H1 (cell line): ENCODE data around the gene KRT80. TPM values are rescaled to one million over a fixed set of nuclear protein-coding genes. Genes with fewer than 3 reads are reported as not detected.

Experiments
- CTCF ChIA-PET: fragments of 300-600 bp; sonication (Branson Sonifier 250); formaldehyde crosslinking; loops from one replicate; lab custom pipeline; 2021; ENCODE audit not compliant: partially characterized antibody; lab: Charles Lee
- POLR2A ChIA-PET: fragments of 300-600 bp; sonication (Branson Sonifier 250); formaldehyde crosslinking; loops from one replicate; lab custom pipeline; 2021; ENCODE audit warnings: inconsistent platforms; ENCODE audit not compliant: partially characterized antibody; lab: Charles Lee
- DNase-seq, 2 experiments: peaks; one replicate each; pipeline versions ENCODE4 v3.0.0 to v3.0.0-alpha.2; 2010 to 2022; ENCODE audit warnings: low spot score in 2 of 2, low read depth in 1 of 2, mixed read lengths in 1 of 2
- FAIRE-seq: peaks from 2 replicates; lab custom pipeline; 2011; peaks lifted over from hg19 to GRCh38; lab: Jason Lieb, UNC
- H2AFZ ChIP-seq: 2 replicates; pipeline ENCODE4 v1.8.1; 2012; ENCODE audit warnings: low read length, inconsistent platforms
- H2AK5ac ChIP-seq: 2 replicates; pipeline ENCODE4 v1.6.1; 2013; ENCODE audit warnings: low read depth, low read length
- H2BK120ac ChIP-seq: replicated peaks from 2 replicates; pipeline ENCODE3; 2013; ENCODE audit warnings: low read depth, low read length, inconsistent platforms
- H2BK12ac ChIP-seq: 2 replicates; pipeline ENCODE4 v1.6.1; 2013; ENCODE audit warnings: low read depth, low read length
- H2BK15ac ChIP-seq: 2 replicates; pipeline ENCODE4 v1.6.1; 2013; ENCODE audit warnings: low read length
- H2BK20ac ChIP-seq: 2 replicates; pipeline ENCODE4 v1.6.1; 2013; ENCODE audit warnings: low read length
- H2BK5ac ChIP-seq: 2 replicates; pipeline ENCODE4 v1.6.1; 2013; ENCODE audit warnings: low read depth, low read length
- H3K14ac ChIP-seq: 2 replicates; pipeline ENCODE4 v1.6.1; 2013; ENCODE audit warnings: inconsistent platforms; ENCODE audit not compliant: insufficient read length
- H3K18ac ChIP-seq: 2 replicates; pipeline ENCODE4 v1.6.1; 2013; ENCODE audit warnings: low read length; ENCODE audit errors: extremely low read depth
- H3K23ac ChIP-seq: 2 replicates; pipeline ENCODE4 v1.6.1; 2013; ENCODE audit warnings: inconsistent platforms; ENCODE audit not compliant: insufficient read length
- H3K23me2 ChIP-seq: 2 replicates; pipeline ENCODE4 v1.6.1; 2013; ENCODE audit warnings: low read depth, low read length
- H3K27ac ChIP-seq: 2 replicates; pipeline ENCODE4 v1.6.1; 2011; ENCODE audit warnings: low read depth, low read length, inconsistent platforms
- H3K27me3 ChIP-seq, 4 experiments: replicated peaks in 1 of 4; 1 replicate in 1 of 4; 2 replicates in 3 of 4; pipeline versions ENCODE4 v1.6.1 to v1.8.1; 2011 to 2013; ENCODE audit warnings: low read length in 3 of 4, mild to moderate bottlenecking in 3 of 4, inconsistent platforms in 2 of 4, mixed read lengths in 2 of 4, moderate library complexity in 1 of 4; ENCODE audit not compliant: control insufficient read depth in 3 of 4, insufficient read depth in 3 of 4; ENCODE audit errors: extremely low read depth in 1 of 4
- H3K36me3 ChIP-seq, 4 experiments: 2 replicates each; pipeline versions ENCODE4 v1.6.1 to v1.8.1; 2011 to 2013; ENCODE audit warnings: mild to moderate bottlenecking in 4 of 4, low read length in 3 of 4, moderate library complexity in 2 of 4, control low read depth in 1 of 4, inconsistent platforms in 1 of 4; ENCODE audit not compliant: insufficient read depth in 4 of 4, control insufficient read depth in 2 of 4
- H3K4ac ChIP-seq: replicated peaks from 2 replicates; pipeline ENCODE3; 2013; ENCODE audit warnings: low read length, low read depth, mixed read lengths, inconsistent platforms; ENCODE audit not compliant: insufficient read length
- H3K4me1 ChIP-seq, 4 experiments: replicated peaks in 1 of 4; 1 replicate in 1 of 4; 2 replicates in 3 of 4; pipeline versions ENCODE4 v1.6.1 to v1.8.1; 2011 to 2013; ENCODE audit warnings: low read length in 3 of 4, inconsistent platforms in 2 of 4, mixed read lengths in 1 of 4; ENCODE audit not compliant: insufficient read depth in 4 of 4, control insufficient read depth in 3 of 4
- H3K4me2 ChIP-seq, 2 experiments: 2 replicates each; pipeline versions ENCODE4 v1.6.1 to v1.8.1; 2011 to 2013; ENCODE audit warnings: low read depth in 2 of 2, low read length in 2 of 2, control low read depth in 1 of 2, inconsistent platforms in 1 of 2, mild to moderate bottlenecking in 1 of 2; ENCODE audit not compliant: insufficient read depth in 1 of 2
- H3K4me3 ChIP-seq, 4 experiments: fragments of 200-600, 300-600 bp in 1 of 4; sonication (generic), shearing (Covaris generic), sonication (Bioruptor Twin) in 1 of 4; 2 replicates each; pipeline versions ENCODE4 v1.5.1 to v1.8.1; 2011 to 2016; ENCODE audit warnings: low read length in 4 of 4, low read depth in 3 of 4, control low read depth in 2 of 4, inconsistent platforms in 2 of 4, mild to moderate bottlenecking in 2 of 4, mixed read lengths in 1 of 4, moderate library complexity in 1 of 4; ENCODE audit not compliant: insufficient read depth in 2 of 4; ENCODE audit errors: extremely low read depth in 1 of 4
- H3K56ac ChIP-seq: replicated peaks from 2 replicates; pipeline ENCODE3; 2013; ENCODE audit warnings: low read depth, mild to moderate bottlenecking, mixed read lengths, low read length, inconsistent platforms; ENCODE audit not compliant: insufficient read length
- H3K79me1 ChIP-seq: 2 replicates; pipeline ENCODE4 v1.6.1; 2013; ENCODE audit warnings: low read depth, low read length, control low read depth
- H3K79me2 ChIP-seq, 2 experiments: 2 replicates each; pipeline versions ENCODE4 v1.6.1 to v1.8.1; 2012 to 2013; ENCODE audit warnings: low read length in 2 of 2, mild to moderate bottlenecking in 2 of 2, inconsistent platforms in 1 of 2; ENCODE audit not compliant: insufficient read depth in 2 of 2, control insufficient read depth in 1 of 2
- H3K9ac ChIP-seq, 4 experiments: replicated peaks in 1 of 4; 1 replicate in 1 of 4; 2 replicates in 3 of 4; pipeline versions ENCODE4 v1.6.1 to v1.8.1; 2011 to 2013; ENCODE audit warnings: low read depth in 3 of 4, low read length in 3 of 4, control low read depth in 2 of 4, mild to moderate bottlenecking in 2 of 4, moderate library complexity in 2 of 4, inconsistent platforms in 1 of 4; ENCODE audit errors: extremely low read depth in 1 of 4
- H3K9me3 ChIP-seq, 2 experiments: 2 replicates each; pipeline versions ENCODE4 v1.6.1 to v1.8.1; 2012 to 2013; ENCODE audit warnings: mild to moderate bottlenecking in 2 of 2, moderate library complexity in 2 of 2, control low read depth in 1 of 2, inconsistent platforms in 1 of 2, low read depth in 1 of 2, low read length in 1 of 2, mixed read lengths in 1 of 2; ENCODE audit not compliant: insufficient read depth in 2 of 2
- H4K20me1 ChIP-seq, 2 experiments: replicated peaks in 1 of 2; 2 replicates each; pipeline versions ENCODE3 to v1.8.1; 2011 to 2013; ENCODE audit warnings: inconsistent platforms in 2 of 2, low read length in 2 of 2, mild to moderate bottlenecking in 1 of 2; ENCODE audit not compliant: insufficient read depth in 2 of 2, control insufficient read depth in 1 of 2
- H4K5ac ChIP-seq: 2 replicates; pipeline ENCODE4 v1.6.1; 2013; ENCODE audit warnings: low read length, low read depth, mixed read lengths, inconsistent platforms; ENCODE audit not compliant: insufficient read length
- H4K8ac ChIP-seq: 2 replicates; pipeline ENCODE4 v1.8.0; 2013; ENCODE audit warnings: mild to moderate bottlenecking, moderate library complexity, low read length, inconsistent platforms; ENCODE audit not compliant: insufficient read depth; ENCODE audit errors: extremely low read depth
- H4K91ac ChIP-seq: replicated peaks from 2 replicates; pipeline ENCODE3; 2013; ENCODE audit warnings: low read length, mixed read lengths, inconsistent platforms; ENCODE audit not compliant: insufficient read length
- RAD21 ChIP-seq, 2 experiments: IDR thresholded peaks in 1 of 2; conservative IDR thresholded peaks in 1 of 2; 2 replicates each; pipeline ENCODE4 v1.6.1; 2011; ENCODE audit warnings: low read depth in 2 of 2, low read length in 2 of 2, improper control_type of control experiment in 1 of 2, inconsistent platforms in 1 of 2, mild to moderate bottlenecking in 1 of 2, moderate library complexity in 1 of 2
- WGBS, 2 experiments: shearing (Covaris generic) in 1 of 2; methylation state at CpG; one replicate each; pipeline versions ENCODE4 v1.1.6 to v1.1.7; 2013 to 2015; ENCODE audit warnings: low lambda C conversion rate in 2 of 2, mixed read lengths in 2 of 2, inconsistent platforms in 1 of 2, low coverage in 1 of 2, missing lambda C conversion rate in 1 of 2; ENCODE audit not compliant: insufficient replicate concordance in 2 of 2, insufficient coverage in 1 of 2, insufficient read length in 1 of 2; ENCODE audit errors: extremely low coverage in 1 of 2, missing lambda C conversion rate in 1 of 2; 5-methylcytosine and 5-hydroxymethylcytosine counted together
- polyA plus RNA-seq, 7 experiments: library from polyadenylated mRNA; depleted of rRNA in 3 of 7; stranded (reverse) in 5 of 7; unstranded in 2 of 7; fragments of >200 nt in 5 of 7; fragments of 200-250 nt in 2 of 7; gene quantifications; 1 replicate in 5 of 7; 2 replicates in 1 of 7; 4 replicates in 1 of 7; pipeline versions ENCODE4 v1.2.1 to v1.2.3, GENCODE V29; 2011 to 2013; ENCODE audit warnings: missing spikeins in 2 of 7, mixed read lengths in 2 of 7
- total RNA-seq: library from RNA; stranded (reverse); fragmentation: NEBNext Ultra II Directional; extraction: Animal tissue kit (Norgen Biotek cat#: 25700); gene quantifications from 2 replicates; pipeline ENCODE4 v1.2.1, GENCODE V29; 2021
- TF ChIP-seq, protein P1 (sequence below), 3 experiments: IDR thresholded peaks; 1 replicate in 2 of 3; 2 replicates in 1 of 3; pipeline versions ENCODE4 v1.5.1 to v1.6.1; 2011; ENCODE audit warnings: low read length in 3 of 3, mild to moderate bottlenecking in 3 of 3, inconsistent platforms in 2 of 3, low read depth in 1 of 3, moderate library complexity in 1 of 3; ENCODE audit not compliant: insufficient read depth in 1 of 3; ENCODE audit errors: control extremely low read depth in 1 of 3
- TF ChIP-seq, protein P2 (sequence below): IDR thresholded peaks from 2 replicates; pipeline ENCODE4 v1.6.1; 2012; ENCODE audit warnings: inconsistent platforms

KRT80 gene
- total and polyA plus RNA-seq, 2 of the 8 experiments (the other 6 are each of a cell fraction or from before 2014, with no cell fraction given): 0.05 TPM; not detected in 1

DNA sequence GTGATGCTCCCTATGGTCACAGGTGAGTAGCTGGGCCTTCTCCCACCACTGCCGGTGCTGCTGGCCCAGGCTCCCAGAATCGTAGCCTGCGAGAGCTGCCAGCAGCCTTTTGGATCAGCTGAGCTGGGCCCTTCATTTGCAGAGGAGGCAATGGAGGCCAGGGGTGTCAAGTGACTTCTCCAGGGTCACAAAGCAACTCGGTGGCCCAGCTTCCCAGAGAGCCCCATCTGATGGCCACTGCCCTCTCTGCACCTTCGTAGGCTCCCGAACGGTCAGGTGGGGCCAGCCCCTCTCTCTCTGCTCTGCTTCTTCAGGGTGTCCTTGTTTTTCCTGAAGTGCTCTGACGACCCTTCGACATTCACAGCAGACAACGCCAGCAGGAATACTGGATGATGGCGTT, 4.6 kb downstream of the KRT80 start:
- ChIA-PET CTCF (interaction anchor here (0.6 to 9.4 kb wide), 12 partner anchors 10 to 1333 kb away, joined by 3 to 86 read pairs (median 4); no protein-coding TSS in a partner anchor), POLR2A (interaction anchor here (1.1 kb wide), 1 partner anchor 9 kb away, joined by 3 read pairs; no protein-coding TSS in a partner anchor)
- Histone ChIP-seq H3K18ac (no peak overlapping the region), H3K79me1 (no peaks in the 10 kb centered on the region), H3K14ac (no peak overlapping the region), H3K9ac (no peak overlapping the region), H2BK120ac (no peak overlapping the region), H3K36me3 (no peaks in the 10 kb centered on the region), H2BK12ac (0 out of 2 replicates have a peak overlapping the region, but pooled peaks have one; percentile 9), H4K91ac (peak overlapping the region; percentile 17), H2BK15ac (no peak overlapping the region), H3K23ac (no peak overlapping the region), H4K8ac (peak overlapping the region; percentile 51; the same call in 1 of the 2 replicates), H2AFZ (no peak overlapping the region), H3K4me2 (no peak overlapping the region), H3K9me3 (no peaks in the 10 kb centered on the region), H3K23me2 (no peaks in the 10 kb centered on the region), H2BK20ac (no peak overlapping the region), H3K27me3 (no peaks in the 10 kb centered on the region; a peak in 1 of 7 replicates), H2AK5ac (no peak overlapping the region), H4K20me1 (no peaks in the 10 kb centered on the region), H3K56ac (no peak overlapping the region), H3K4me1 (peaks cover 0 to 23% (median 19%) of the 10 kb centered on the region in 4 experiments; a peak in 5 of 7 replicates), H2BK5ac (0 out of 2 replicates have a peak overlapping the region, but pooled peaks have one; percentile 0), H3K4me3 (no peak overlapping the region), H3K27ac (no peak overlapping the region), H3K79me2 (no peaks in the 10 kb centered on the region), H3K4ac (no peak overlapping the region), H4K5ac (no peak overlapping the region)
- FAIRE-seq: no peak
- TF ChIP-seq RAD21 (IDR thresholded peaks at IDR 0.05 in 1 of 2, conservative IDR thresholded peaks at IDR 0.05 in 1 of 2; ENCODE audit: low read depth in 2 of 2, low read length in 2 of 2): 0 out of 4 replicates have a peak, but pooled peaks of 1 of the 2 experiments have one; percentile 7
- TF ChIP-seq, protein P1, sequence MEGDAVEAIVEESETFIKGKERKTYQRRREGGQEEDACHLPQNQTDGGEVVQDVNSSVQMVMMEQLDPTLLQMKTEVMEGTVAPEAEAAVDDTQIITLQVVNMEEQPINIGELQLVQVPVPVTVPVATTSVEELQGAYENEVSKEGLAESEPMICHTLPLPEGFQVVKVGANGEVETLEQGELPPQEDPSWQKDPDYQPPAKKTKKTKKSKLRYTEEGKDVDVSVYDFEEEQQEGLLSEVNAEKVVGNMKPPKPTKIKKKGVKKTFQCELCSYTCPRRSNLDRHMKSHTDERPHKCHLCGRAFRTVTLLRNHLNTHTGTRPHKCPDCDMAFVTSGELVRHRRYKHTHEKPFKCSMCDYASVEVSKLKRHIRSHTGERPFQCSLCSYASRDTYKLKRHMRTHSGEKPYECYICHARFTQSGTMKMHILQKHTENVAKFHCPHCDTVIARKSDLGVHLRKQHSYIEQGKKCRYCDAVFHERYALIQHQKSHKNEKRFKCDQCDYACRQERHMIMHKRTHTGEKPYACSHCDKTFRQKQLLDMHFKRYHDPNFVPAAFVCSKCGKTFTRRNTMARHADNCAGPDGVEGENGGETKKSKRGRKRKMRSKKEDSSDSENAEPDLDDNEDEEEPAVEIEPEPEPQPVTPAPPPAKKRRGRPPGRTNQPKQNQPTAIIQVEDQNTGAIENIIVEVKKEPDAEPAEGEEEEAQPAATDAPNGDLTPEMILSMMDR (IDR thresholded peaks at IDR 0.05; ENCODE audit: control extremely low read depth in 1 of 3, insufficient read depth in 1 of 3, low read depth in 1 of 3, low read length in 3 of 3): peak in 2 of 3 experiments; percentile 16 to 36; a peak in 2 of 4 replicates
- TF ChIP-seq, protein P2, sequence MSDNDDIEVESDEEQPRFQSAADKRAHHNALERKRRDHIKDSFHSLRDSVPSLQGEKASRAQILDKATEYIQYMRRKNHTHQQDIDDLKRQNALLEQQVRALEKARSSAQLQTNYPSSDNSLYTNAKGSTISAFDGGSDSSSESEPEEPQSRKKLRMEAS: no peak
- WGBS, 2 experiments: 88% methylated on average over 11 of the region's 11 CpGs; no CpG with 5 or more reads in 1 of the 2 experiments
- DNase-seq: no peak
